HG02938 (cell line): Measurements from ENCODE around the gene ITGA11.

Experiments used
- ATAC-seq: cut with Tn5 transposase; IDR thresholded peaks from one replicate; pipeline ENCODE4 v1.9.1; 2021; ENCODE audit warnings: mild to moderate bottlenecking, moderate library complexity; ENCODE audit not compliant: unreplicated experiment

Gene ITGA11

DNA sequence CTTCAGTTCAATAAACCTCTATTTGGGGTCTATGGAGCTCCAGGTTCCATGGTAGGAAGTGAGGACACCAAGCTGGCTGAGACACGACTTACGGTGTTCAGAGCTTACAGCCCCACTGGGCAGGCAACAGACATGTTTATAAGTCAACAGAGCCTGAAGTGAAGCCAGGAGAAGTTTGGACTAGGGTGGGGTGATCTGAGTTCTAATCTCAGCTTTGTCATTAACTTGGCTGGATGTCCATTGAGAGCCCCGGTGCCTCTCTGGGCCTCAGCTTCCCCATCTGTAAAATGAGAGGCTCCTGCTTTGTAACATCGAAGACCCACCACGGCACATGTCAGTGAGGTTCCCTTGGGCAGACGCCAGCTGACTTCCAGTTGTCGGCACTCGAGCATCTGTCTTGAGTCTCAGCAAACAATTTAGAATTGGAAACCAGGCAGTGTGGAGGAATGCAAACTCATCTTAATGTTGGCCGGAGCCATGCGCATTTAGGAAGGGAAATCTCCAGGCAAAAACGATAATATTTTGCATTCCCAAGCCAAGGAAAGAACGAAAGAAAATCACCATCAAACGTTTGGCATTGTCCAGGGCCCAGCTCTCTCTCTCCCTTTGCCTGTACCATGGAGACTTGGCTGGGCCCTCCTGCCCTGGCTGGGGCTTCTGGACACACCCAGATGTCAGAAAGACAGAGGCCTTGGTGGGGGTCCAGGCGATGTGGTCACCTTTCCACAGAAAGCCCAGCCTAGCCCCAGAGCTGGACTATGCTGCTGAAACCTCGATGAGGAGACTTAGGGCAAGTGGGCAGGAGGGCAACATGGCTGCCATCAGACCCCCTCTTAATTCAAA lies 18.4 kb downstream of the ITGA11 start:
- ATAC-seq, result no peak

DNA sequence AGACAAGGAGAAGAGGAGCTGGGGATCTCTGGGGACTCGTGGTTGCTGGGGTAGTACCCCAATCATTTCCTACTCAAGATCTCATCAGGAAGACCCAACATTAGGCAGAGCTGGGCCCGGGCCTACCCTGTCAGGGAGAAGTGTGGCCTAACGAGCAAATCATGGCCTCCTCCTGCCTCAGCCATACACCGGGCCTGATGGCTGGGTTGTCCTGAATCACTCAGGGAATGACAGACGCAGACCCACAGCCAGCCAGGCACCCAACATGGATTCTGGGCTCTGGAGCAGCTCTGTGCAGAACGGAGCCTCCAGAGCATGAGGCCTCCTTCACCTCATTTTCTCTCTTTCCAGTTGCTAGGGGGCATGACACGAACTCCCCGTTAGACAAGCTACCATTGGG lies 19.7 kb downstream of the ITGA11 start:
- no peak for ATAC-seq

DNA sequence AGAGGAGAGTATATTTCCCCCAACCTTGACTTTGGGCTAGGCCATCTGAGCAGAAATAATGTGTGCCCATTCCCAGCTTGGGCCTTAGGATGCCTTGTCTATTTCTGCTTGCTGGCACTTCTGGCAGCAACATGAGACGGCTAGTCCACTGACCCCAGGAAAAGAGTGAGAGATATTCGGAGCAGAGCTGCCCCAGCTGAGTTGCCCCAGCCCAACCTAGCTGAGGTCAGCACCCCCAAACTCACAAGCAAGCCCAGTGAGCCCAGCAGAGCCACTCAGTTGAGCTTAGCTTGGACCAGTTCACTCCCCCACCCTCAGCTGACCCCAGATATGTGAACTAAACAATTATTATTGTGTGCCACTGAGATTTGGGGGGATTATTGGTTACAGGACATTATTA lies 20.2 kb downstream of the ITGA11 start:
- ATAC-seq, result no peak

DNA sequence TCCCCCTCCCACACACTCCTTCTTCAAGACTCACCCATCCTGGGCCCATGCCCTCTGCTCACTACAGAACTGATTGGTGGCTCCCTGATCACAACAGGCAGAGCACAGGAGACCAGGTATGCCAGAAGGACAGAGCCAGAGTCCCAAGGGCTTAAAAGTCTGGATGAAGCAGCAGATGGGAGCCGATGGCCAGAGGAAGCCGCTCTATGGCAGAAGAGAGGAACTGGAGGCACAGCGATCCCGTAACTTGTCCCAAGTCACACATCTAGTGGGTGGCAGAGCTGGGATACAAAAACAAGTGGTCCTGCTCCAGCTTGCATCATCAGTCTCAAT lies 20.7 kb downstream of the ITGA11 start:
- ATAC-seq, result no peak

DNA sequence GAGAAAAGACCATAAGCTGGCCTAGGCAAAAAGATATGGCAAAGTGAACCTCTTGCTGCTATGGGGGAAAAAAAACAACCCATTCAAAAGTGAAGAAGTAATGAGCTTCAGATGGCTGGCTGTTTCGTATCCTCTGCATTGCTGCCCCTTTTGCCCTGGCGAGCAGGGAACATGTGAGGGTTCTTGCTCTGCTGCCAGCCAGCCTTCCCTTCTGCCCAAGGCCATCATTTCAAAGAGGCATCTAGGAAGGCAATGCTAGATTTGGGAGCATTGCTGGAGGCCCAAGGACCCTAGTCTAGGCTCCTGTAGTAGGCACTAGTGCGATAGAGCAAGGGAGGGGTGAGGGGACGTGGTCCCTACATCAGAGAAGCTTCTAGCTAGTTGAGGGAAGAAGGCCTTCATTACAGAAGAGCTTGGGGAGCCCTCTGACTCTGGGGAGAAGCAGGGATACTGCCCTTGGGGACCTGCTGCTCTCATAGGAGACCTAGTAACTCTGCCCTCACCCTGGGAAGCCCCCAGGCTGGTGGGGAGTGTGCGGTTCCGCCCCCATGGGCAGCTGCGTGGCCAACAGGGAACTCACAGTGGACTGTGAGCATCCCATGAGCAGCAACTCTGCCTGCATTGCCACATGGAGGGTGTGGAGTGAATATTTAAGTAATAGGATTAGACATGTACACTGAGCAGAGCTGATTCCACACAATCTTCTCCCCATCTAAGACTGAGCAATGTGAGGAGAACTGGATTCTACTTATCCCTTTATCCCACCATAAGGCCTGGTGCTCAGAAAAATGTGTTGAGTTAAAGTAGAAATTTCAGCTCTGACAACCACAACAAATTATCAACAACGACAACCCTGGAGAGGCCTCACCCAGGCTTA lies 21.3 kb downstream of the ITGA11 start:
- ATAC-seq, result no peak

DNA sequence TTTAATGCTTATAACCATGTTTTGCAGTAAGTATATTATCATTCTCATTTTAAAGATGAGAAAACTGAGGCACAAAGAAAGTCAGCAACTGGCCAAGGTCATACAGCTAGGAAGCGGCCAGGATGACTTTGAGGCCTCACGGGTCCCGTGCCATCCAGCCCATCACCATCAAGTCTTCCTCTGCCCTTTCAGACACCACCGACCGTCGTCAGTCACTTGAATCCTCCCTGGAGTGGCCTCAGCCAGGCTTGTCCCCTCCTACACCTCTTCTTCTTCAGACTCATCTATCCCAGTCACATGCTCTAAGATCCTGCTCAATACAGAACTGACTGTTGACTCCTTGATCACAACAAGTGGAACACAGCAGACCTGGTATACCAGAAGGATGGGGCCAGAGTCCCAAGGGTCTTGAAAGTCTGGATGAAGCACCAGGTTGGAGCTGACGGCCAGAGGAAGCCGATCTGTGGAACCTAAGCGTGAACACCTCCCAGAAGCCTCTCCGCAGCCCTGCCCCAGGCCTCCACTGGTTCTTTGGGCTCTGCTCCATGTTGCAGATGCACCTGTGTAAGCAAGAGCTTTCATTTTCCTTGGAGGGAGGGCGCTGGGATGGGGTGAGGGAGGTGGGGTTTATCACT lies 22.1 kb downstream of the ITGA11 start:
- ATAC-seq, result no peak

DNA sequence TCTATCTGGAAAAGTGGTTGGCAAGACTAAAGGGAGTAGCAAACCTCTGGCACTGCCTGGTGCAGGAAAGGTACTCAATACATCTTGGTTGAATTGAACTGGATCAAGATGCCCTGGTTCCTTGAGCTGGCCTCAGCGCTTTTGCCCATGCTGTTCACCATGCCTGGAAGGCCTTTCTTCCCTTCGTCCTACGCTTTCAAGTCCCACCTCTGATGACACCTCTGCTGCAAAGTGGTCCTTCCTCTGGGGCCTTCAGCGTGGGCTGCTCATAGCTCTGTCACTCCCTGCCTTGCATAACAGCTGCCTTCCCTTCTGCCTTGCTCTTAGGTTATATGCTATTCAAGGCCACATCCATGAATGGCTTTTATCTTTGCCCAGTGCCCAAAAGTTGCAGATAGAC lies 23.0 kb downstream of the ITGA11 start:
- ATAC-seq, result no peak

DNA sequence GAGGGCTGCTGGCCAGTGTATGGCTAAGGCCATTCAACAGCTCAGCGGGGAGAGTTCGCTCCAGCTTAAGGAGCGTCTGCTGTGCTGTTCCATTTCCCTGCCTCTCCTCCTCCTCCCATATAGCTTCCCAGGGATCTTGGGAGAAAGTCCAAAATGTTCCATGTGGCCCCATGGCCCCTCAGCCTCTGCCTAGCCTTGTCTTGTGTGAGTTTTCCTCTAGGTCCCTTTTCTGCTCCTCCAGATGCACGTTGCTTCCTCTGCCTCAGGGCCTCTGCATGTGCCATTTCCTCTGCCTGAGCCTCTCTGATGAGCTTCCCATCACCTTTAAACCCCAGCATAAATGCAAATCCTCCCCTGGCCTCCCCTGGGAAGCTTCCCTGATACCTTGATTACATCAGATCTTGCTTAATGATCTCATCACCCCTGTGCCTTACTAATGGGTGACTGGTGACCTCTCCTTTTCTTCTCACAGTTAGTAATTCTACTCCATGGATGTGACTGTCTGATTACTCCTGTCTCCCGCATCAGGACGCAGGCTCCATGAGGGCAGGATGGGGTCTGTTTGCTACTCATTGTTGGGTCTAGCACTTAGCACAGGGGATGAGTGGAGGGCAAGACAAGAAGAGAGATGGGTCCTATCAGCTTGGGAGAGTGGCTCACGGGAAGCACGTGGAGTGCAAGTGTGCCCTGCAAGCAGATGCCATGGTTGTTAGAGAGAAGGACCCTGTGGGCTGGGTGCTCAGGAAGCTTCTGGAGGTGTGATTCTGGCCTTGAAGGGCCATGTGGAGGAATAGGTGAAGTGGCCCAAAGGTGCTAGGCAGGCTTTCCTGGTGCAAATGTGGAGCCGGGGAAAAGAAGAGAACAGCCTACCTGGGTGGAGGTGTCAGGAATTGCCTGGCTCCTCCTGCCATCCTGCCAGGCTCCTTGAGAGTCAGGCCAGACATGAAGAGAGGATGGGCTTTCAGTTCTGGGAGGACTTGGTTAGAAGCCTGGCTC lies 23.8 kb downstream of the ITGA11 start:
- ATAC-seq, result no peak

DNA sequence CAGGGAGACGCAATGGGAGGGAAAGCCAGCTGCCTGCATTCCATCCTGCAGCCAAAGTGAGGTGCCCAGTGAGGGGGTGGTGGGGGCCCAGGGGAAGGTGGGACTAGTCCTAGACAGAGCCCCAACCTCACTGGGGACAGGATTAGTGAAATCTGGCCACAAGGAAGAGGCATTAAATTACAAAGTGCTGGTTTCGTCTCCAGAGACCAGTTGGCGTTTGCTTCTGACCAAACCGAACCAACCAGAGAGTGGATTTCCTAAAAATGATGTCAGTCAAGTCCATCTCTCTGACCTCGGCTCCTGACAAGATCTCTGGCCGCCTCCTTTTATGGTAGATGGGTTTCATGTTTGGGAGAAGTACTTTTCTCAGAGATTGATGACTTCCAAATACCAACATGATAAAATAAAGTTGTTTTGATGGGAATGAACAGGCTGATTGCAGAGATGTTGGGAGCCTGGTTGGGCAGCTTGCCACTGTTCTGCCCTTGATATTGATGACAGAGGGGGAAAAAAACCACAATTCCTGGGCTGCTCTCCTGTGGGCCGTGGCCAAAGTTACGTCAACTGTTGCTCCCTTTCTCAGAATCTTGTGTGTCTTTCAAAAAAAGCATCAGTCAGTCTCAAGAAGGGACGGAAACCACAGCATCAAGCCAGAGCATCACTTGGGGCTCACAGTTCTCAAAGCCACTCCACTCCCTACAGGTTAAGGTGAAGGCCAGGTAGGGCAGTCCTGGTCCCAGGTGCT lies 24.6 kb downstream of the ITGA11 start:
- ATAC-seq, result no peak

DNA sequence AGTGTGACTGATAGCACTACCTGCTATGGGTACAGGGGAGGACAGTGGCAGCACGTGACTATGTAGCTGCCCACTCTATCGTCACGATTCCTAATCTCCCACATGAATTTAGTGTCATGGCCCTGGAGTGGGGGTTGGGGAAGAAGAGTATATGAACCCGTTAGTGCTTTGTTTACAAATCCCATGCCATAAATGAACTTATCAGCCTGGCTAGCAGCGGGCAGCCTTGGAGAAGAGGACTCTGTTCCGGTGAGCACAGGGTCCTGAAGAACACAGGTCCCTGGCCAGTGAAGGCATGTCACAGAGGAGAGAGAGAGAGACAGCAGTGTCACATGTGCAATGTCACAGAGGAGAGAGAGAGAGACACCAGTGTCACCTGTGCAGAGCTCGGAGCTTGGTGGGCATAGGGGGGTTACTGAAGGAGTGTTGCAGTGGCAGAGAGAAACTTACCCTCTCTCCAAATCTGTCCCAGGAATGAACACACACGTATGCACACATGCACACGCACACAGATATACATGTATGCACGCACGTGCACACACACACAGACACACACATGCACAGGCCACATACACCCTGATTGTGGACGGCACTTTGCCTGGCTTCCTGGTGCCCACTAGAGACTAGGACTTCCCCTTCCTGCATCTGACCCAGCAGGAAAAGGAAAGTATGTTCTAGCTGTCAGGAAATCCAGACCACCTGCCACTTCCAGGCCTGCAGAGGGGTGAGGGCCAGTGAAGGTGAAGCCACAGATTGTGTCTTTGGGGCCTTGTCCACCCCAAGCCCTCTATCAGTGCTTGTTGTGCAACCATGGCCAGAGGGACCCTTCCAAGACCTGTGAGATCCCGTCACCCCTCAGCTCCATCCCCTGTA lies 26.3 kb downstream of the ITGA11 start:
- no peak for ATAC-seq

DNA sequence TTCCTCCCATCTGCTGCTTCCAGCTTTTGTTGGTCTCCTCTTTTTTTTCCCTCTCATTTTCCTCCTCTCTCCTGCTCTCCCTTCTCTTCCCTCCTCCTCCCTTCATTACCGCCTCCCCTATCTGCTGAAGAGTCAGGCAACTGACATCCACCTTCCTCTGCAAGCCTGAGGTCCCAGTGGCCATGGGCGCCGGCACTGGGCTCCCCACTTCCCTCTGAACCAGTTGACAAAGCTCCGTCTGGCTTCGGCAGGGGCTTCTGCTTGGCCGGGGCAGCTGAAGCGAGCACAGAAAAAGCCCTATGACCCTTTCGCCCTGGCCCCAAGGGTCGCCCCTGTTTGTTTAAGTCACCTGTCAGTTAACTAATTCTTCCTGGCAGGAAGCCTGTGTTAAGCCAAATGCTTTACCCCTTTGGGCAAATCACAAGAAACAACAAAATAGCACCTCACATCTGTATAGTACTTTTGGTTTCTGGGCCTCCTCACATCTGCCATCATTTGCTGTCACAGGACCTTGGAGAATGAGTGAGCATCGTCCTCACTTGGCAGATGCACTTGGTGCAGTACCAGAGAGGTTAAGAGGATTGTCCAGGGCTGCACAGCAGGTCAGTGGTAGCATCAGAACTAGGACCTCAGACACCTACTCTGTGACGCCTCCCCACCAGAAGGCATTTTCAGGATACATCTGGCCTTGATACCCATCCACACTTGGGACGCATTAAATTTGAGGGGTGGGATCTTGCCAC lies 27.7 kb downstream of the ITGA11 start:
- no peak for ATAC-seq

DNA sequence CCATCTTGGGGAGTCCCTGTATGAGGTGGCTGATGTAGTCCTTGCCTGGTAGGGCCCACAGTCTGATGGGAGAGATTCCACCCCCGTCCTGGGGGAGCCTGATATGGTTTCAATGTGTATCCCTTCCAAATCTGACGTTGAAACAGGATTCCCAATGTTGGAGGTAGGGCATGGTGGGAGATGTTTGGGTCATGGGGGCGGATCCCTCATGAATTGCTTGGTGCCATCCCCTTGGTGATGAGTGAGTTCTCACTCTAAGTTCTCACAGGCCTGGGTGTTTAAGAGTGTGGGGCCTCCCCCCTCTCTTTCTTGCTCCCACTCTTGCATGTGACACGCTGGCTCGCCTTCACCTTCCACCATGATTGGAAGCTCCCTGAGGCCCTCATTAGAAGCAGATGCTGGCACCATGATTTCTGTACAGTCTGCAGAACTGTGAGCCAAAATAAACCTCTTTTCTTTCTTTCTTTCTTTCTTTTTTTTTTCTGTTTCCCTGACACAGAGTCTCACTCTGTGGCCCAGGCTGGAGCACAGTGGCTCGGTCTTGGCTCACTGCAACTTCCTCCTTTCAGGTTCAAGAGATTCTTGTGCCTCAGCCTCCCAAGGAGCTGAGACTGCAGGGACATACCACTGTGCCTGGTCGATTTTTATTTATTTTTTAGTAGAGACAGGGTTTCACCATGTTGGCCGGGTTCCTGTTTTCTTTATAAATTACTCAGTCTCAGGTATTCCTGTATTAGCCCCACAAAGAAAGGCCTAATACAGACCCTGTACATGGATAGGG lies 28.6 kb downstream of the ITGA11 start:
- no peak for ATAC-seq

DNA sequence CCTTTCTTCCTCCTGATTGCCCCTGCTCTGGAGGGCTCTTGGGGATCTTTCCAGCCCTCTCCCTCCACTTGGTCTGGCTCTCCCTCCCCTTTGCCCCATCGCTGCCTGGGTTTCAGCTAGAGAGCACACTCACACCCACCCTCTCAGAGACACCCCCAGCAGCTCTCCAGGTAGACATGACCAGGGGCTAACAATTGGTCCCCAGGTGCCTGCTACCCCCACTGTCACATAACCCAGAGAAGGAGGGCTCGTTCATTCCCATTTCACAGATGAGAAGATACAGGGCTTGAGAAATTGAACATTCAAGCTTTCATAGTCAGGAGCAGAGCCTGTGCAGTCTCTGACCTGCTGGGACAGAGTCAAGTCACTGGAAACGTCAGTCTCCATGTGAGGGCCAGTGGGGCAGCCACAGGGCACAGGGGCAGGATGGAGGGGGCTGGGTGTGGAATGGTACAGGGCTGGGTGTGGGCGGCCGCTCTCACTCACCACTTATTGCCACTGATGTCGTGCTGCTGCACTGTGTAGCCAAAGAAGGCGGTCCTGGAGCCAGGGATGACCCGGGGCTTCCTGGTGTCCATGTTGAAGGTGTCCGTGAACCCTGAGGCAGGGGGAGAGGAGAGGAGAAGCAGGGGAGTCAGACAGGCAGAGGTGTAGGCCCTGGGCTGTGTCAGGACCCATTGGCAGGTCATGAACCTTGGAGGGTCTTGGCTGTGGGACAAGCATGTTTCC lies 29.4 kb downstream of the ITGA11 start:
- ATAC-seq, result no peak

DNA sequence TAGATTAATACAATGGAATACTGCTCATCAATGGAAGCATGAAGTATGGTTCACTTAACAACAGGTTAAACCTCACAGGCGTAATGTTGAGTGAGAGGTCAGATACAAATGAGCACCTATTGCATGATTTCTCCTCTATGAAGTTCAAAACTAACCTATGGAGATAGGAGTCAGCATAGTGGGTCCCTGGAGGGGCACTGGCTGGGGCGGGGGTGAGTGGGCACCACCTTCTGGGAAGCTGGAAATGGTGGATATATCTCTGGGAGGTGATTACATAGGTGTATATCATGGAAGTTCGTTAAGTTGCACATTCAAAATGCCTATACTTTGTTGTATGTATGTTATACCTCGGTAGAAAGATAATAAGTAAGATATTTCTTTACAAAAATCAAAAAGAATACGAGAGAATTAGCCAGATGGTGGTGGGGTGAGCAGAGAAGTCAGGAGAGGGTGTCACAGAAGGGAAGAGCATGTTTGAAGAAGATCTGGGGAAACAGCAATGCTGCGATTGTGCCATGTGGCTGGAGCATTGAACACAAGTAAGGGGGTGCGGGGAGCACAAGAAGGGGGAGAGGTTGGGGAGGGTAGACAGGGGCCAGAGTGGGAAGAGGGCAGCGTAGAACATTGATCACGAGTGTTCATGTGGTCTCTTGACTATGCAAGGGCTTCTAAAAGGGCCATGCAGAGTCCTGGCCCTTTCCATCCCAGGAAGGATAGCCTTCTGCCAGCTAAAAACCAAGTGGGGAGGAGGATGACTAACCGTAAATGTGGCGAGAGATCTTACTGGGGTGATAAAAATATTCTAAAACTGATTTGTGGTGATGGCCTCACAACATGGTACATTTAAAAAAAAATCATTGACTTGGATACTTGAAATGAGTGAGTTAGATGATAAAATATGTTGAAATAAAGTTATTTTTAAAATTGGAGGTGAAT lies 30.2 kb downstream of the ITGA11 start:
- ATAC-seq, result no peak

DNA sequence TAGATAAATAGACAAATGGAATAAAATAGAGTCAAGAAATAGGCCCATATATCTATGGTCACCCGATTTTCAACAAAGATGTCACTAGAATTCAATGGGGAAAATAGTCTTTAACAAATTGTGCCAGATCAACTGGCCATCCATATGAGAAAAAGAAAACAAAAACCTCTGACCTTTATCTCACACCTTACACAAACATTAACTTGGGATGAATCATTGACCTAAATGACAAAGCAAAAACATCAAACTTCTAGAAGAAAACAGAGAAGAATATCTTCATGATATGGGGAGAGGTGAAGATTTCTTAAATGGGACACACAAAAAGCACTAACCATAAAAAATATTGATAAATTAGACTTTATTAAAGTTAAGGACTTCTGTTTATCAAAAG lies 31.9 kb downstream of the ITGA11 start:
- no peak for ATAC-seq
